Sigmoid colon (tissue), 4 donors: ENCODE data around the gene CDS1.

ENCODE experiments used
- POLR2A ChIP-seq, 2 donors: fragments of 450-650 bp; IDR thresholded peaks; one replicate each; pipeline ENCODE4 v1.6.1; 2016; ENCODE audit warnings: antibody characterized with exemption in 2 of 2, mild to moderate bottlenecking in 2 of 2, moderate library complexity in 2 of 2
- POLR2AphosphoS5 ChIP-seq, 4 donors: sonication (generic); formaldehyde crosslinking; IDR thresholded peaks; one replicate each; pipeline ENCODE4 v1.6.1; 2017; ENCODE audit warnings: antibody characterized with exemption in 4 of 4
- TF ChIP-seq, protein P1 (sequence below), 4 experiments: fragments of 450-650 bp in 3 of 4; fragments of 200-600 bp in 1 of 4; IDR thresholded peaks; one replicate each; pipeline ENCODE4 v1.5.1; 2016 to 2019; ENCODE audit warnings: antibody characterized with exemption in 4 of 4, mild to moderate bottlenecking in 3 of 4, moderate library complexity in 2 of 4

DNA sequence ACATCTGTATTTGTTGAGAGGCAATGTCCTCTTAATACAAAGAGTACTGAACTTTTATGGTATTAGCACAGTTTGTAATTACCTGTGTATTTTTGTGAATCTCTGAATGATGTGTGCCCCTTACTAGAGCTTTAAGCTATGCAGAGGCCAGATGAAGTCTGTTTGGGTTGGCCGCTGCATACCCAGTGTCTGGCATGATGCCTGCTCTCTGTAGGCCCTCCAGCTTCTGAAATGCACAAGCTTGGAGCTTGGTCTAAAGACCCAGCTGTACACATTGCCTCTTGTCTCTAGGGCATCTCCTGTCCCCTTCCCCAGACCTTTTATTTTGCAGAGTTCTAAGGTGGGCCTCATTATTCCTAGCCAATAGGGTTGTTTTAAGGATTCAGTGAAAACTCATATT, 68.6 kb downstream of the CDS1 start:
- TF ChIP-seq, protein P1, sequence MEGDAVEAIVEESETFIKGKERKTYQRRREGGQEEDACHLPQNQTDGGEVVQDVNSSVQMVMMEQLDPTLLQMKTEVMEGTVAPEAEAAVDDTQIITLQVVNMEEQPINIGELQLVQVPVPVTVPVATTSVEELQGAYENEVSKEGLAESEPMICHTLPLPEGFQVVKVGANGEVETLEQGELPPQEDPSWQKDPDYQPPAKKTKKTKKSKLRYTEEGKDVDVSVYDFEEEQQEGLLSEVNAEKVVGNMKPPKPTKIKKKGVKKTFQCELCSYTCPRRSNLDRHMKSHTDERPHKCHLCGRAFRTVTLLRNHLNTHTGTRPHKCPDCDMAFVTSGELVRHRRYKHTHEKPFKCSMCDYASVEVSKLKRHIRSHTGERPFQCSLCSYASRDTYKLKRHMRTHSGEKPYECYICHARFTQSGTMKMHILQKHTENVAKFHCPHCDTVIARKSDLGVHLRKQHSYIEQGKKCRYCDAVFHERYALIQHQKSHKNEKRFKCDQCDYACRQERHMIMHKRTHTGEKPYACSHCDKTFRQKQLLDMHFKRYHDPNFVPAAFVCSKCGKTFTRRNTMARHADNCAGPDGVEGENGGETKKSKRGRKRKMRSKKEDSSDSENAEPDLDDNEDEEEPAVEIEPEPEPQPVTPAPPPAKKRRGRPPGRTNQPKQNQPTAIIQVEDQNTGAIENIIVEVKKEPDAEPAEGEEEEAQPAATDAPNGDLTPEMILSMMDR (IDR thresholded peaks at IDR 0.05): no peak
- TF ChIP-seq POLR2A (IDR thresholded peaks at IDR 0.05) (no peak), POLR2AphosphoS5 (IDR thresholded peaks at IDR 0.05) (no peak)
